MV-4-11 (cell line): ENCODE measurements around the gene ZNF678.
"Not testable (repeated sequence)": the region's sequence is repeated elsewhere in the genome, so short reads cannot be mapped to it uniquely, and the experiment has no call there.

Source experiments
- DNase-seq: peaks from one replicate; lab custom pipeline; 2025; lab: John Stamatoyannopoulos, UW

ZNF678 gene

DNA sequence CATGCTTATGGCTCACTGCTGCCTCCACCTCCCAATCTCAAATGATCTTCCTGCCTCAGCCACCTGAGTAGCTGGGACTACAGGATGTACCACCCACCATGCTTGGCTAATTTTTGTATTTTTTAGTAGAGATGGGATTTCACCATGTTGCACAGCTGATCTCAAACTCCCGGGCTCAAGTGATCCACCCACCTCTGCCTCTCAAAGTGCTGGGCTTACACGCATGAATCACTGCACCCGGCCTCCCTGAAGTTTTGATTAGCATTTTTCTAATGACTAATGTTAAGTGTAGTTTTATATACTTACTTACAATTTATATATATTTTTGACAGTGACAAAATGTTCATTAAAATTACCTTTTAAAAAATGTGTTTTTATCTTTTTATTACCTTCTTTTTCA lies 41.1 kb downstream of the ZNF678 start:
- no peak for DNase-seq

DNA sequence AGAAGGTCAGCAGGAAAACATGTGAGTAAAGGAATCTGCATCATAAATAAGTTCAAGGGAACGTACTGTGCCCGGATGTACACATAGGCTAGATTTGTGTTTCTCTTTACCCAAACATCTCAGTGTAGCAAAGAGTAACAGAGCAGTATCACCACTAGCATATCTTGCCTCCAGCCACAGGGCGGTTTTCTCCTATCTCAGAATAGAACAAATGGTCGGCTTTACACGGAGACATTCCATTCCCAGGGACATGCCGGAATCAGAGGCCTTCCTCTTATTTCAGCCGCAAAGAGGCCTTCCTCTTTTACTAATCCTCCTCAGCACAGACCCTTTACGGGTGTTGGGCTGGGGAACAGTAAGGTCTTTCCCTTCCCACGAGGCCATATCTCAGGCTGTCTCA lies 42.9 kb downstream of the ZNF678 start:
- DNase-seq = peak; percentile 60

DNA sequence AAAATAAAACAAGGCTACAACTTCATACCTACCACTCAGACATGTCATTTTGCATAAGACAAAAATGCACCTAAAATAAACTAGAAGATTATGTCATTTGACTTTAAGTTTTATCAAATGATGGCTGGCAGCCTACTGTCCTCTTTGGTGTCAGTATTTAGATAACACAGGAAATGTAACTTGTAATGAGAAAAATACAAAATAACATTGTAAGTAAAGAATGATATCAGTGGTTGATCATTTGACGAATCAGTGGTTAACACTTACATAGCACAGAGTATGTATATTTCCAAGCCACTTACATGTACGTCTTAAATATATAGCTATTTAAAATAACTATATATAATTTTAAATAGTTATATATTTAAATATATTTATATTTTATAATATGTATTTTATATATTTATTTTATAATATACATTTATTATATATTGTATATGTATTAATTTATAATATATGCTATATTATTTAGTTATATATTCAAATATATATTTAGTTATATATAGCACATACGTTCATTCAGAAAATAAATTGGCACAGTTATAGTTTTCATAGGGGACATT lies 44.1 kb downstream of the ZNF678 start:
- DNase-seq = no peak

DNA sequence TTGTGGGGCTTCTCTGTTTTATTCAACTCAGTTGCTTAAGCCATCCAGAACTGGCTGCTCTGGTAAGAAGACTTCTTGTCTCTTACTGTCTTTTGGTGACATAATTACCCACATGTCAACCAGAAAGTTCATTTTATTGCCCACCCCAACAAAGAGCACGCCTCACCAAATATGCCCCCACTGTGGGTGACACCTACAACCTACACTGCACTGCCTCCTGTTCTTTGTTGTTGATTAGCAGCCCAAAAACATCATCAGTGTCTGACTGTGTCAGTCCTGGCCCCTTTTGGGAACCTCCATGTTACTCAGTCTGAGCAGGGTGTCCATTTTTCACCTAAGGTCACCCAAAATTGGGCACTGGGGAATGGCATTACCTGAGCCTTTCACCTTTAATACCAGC lies 49.3 kb downstream of the ZNF678 start:
- DNase-seq = no peak

DNA sequence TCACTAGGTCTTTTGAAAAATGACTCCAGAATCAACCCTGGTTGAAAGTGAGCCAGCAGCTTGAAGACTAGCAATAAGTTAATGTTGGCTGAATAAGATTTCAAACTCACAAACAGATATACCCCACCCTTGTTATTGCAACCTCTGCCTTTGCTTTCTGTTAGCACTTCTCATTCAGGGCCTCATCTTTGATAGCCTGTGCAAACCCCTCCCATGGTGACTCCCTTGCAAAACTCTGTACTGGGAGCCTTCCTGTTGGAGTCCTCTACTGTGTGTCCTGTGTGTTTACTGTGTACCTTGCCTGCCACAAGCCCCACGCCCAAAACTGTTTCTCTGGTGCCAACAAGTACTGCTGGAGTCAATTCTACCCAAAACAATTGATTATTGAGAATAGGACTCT lies 50.2 kb downstream of the ZNF678 start:
- no peak for DNase-seq

DNA sequence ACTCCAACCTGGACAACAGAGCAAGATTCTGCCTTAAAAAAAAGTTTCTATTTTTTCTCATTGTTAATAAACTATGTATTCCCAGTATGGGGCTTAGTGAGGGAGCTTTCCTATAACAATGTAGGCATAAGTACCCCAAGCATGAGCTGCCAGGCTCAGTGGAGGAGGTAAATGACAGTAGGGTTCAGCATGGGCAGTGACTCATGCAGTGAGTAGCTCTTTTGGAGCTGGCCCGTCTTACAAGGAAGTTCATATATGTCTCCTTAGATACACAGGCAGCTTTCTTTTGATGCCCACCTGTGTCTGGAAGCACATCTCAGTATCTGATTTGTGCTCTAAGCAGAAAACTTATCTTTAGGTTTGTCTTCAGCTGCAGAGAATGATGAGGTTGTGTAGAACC lies 57.9 kb downstream of the ZNF678 start:
- no peak for DNase-seq

DNA sequence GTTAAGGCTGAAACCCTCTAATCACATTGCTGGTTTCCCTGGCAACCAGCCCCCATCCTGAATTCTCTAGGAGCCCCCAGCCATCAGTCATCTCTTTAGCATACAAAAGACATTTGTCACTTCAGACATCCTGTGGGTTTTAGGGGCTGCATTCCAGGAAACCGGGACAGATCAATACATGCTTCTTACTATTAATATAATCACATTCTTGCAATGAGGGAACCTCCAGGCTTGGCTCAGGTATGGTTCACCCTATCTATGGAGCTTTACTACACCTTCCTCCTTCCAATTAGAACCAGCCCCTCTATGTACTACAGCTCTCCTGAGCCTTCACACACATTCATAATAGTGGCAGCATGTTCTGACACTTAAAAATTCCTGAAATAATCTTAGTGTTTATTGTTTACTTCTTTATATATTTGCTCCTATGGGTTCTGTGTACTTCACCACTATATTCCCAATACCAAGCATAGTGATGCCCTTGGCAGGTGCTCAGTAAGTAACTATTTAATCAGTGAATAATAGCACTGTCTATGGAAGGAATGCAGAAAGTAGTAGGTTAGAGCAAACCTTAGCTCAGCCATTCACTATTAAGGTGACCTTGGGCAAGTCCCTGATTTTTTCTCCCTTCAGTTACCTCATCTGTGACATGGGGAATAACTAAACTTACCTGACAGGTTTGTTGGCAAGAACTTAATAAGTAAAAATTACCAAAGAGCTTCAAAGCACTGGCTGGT lies 59.6 kb downstream of the ZNF678 start:
- DNase-seq = no peak

DNA sequence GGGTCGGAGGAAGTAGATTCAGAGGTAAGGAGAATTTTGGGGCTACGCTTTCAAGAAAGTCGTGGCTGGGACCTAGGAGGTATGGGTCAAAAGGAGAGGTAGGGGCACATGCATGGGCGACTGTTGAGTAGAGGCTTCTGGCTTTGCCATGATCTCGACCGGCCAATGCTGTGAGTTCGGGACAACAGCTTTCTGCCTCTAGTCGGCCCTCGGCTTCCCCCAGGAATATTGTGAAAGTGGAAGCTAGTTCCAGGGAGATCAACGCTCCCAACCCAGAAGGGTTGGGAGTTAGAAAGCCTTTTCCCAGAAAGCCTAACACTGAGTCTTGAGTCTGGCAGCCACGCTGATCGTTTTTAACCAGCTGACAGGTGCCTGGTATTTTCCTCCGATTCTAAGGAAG lies 69.0 kb downstream of the ZNF678 start:
- no peak for DNase-seq

DNA sequence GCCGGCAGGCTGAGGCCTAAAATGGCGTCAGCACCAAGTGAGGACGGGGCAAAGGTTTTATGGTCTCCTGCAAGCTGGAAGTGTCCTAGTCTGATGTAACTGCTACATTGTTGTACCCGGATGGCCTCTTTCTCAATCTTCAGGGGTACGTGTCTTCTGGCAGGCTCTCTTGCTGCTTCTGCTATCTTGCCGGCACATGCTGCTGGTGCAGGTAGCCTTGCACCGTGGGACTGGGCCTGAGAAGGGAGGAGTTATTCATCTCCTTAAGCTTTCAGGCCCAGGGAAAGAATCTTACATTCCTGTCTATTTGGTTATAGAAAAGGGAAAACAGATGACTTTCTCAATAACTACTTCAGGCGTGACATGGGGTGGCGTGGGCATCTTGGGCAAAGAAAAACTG lies 72.2 kb downstream of the ZNF678 start:
- DNase-seq = no peak

DNA sequence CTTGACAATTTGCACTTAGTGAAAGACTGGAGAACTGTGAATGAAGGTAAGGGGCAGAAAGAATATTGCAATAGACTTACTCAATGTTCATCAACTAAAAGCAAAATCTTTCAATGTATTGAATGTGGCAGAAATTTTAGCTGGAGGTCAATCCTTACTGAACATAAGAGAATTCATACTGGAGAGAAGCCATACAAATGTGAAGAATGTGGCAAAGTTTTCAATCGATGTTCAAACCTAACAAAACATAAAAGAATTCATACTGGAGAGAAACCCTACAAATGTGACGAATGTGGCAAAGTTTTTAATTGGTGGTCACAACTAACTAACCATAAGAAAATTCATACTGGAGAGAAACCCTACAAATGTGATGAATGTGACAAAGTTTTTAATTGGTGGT lies 91.1 kb downstream of the ZNF678 start:
- no peak for DNase-seq

DNA sequence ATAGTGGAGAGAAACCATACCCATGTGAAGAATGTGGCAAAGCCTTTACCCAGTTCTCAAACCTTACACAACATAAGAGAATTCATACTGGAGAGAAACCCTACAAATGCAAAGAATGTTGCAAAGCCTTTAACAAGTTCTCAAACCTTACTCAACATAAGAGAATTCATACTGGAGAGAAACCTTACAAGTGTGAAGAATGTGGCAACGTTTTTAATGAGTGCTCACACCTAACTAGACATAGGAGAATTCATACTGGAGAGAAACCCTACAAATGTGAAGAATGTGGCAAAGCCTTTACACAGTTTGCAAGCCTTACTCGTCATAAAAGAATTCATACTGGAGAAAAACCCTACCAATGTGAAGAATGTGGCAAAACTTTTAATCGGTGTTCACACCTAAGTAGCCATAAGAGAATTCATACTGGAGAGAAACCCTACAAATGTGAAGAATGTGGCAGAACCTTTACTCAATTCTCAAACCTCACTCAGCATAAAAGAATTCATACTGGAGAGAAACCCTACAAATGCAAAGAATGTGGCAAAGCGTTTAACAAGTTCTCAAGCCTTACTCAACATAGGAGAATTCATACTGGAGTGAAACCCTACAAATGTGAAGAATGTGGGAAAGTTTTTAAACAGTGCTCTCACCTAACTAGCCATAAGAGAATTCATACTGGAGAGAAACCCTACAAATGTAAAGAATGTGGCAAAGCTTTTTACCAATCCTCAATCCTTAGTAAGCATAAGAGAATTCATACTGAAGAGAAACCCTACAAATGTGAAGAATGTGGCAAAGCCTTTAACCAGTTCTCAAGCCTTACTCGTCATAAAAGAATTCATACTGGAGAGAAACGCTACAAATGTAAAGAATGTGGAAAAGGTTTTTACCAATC lies 91.7 kb downstream of the ZNF678 start:
- no peak for DNase-seq

DNA sequence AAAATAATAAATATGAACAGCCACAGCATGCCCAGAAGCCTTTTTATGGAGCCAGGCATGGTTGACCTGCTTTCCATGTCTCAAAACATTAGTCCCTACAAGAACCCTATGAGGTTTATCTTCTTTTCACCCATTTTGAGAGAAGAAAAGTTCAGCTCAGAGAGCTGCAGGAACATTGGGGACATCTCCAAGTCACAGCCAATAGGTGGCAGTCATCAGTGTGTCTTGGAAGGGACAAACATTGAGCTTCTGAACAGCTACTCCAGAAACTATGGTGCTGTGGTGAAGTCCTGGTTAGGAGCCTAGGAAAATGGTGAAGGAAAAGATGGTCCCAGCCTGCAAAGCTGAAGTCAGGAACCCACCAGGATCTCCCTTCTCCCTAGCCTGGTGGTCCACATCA lies 98.1 kb downstream of the ZNF678 start:
- DNase-seq = no peak

DNA sequence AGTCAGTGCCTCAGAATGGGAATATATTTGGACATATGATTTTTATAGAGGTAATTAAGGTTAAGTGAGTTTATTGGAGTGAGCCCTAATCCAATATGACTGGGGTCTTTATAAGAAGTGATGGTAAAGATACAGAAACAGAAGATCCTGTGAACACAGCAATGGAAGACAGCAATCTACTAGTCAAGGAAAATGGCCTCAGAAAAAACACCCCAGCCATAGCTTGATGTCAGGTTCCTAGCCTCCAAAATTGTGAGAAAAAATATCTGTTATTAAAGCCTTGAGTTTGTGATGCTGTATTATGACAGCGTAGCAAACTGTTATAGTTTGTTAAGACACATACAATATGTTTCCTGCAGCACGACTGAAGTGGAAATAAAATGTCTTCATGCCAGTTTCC lies 99.6 kb downstream of the ZNF678 start:
- DNase-seq = no peak

DNA sequence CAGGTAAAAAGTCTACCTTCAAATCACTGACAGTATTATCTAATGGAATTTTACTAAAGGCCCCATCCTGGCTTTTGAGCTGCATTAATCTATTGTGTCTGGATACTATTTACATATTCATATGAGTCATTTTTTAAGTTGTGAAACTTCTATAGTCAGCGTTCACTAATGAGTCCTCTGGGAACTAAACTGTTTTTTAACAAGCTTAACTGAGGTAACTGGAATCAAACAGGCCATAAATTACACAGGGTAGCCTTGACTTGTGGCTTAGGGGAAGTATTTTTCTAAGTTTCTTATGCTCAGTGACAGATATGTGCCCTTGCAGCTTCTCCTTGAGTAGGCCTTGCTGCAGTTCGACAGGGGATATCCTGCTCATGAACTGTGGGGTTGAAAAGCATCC lies 102.9 kb downstream of the ZNF678 start:
- DNase-seq = no peak

DNA sequence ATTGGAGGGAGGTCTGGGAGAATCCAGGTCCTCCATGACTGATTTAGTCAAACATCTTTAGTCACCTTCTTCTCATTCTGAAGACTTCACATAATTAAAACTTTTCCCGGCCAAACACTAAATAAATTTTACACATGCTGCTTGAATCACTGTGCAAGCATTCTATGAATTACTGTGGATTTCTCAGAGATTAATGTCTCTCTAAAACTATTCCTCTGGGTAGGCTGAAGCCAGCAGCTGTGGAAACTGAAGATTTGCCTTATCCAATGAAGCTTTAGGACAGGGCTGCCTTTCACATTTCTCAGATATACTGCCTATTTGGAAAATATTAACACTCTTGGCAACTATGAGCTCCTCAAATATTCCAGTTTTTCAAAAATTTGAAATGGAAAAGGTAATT lies 110.1 kb downstream of the ZNF678 start:
- DNase-seq = no peak

DNA sequence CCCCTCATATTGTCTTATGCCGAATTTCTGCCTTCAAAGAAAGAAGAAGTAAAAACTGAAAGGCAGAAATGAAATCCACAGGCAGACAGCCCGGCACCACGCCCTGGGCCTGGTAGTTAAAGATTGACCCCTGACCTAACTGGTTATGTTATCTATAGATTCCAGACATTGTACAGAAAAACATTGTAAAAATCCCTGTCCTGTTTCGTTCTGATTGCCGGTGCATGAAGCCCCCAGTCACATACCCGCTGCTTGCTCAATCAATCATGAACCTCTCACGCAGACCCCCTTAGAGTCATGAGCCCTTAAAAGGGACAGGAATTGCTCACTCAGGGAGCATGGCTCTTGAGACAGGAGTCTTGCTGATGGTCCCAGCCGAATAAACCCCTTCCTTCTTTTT lies 122.5 kb downstream of the ZNF678 start:
- no peak for DNase-seq

DNA sequence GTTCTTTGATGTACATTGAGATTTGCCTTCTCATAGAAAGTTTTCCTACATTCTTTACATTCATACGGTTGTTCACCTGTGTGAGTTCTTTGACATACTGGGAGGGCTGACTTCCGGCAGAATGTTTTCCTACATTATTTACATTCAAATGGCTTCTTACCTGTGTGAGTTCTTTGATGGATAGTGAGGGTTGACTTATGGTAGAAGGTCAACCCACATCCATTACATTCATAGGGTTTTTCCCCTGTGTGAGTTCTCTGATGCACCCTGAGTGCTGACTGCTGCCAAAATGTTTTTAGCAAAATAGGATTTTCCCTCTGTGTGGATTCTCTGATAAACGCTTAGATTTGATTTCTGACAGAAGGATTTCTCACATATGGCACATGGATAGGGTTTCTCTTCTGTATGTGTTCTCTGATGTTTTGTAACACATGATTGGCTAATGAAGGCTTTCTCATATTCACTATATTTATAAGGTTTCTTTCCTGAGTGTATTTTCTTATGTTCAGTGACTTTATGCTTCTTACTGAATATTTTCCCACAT lies 134.0 kb downstream of the ZNF678 start:
- no peak for DNase-seq

DNA sequence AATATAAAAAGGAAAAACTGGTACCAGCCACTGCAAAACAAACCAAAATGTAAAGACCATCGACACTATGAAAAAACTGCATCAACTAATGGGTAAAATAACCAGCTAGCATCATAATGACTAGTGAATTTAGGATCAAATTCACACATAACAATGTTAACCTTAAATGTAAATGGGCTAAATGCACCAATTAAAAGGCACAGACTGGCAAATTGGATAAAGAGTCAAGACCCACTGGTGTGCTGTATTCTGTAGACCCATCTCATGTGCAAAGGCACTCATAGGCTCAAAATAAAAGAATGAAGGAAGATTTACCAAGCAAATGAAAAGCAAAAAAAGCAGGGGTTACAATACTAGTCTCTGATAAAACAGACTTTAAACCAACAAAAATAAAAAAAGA lies 138.3 kb downstream of the ZNF678 start:
- DNase-seq = not testable (repeated sequence)

DNA sequence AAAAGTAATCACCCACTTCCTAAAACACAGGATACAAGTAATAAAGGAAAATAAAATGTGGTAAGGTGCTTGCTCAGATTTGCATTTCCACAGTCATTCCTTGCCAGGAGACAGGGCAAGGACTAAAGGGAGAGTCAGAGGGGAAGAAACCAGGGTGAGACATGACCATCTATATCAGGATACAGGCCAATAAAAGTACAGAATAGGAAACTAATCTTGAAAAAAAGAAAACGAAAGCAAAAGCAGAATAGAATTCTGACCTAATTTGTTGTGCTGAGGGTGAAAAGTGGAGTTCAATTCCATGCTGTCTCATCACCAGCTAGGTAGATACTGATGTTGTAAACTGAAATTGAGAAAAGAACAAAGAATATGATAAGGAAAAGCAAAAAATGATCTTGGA lies 144.5 kb downstream of the ZNF678 start:
- no peak for DNase-seq

DNA sequence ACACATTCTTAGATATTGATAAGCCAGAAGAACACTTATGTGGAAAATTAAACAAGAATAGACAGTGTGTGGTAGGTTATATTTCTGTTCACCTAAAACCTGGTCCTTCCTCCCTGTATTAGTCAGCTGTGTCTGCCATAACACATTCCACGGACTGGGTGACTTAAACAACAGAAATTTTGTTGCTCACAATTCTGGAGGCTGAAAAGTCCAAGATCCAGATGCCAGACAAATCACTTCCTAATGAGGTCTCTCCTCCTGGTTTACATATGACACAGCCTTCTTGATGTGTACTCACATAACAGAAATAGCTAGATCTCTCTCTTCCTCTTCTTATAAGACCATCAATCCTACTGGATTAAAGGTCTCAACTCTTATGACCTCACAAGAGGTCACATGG lies 146.1 kb downstream of the ZNF678 start:
- DNase-seq = no peak

DNA sequence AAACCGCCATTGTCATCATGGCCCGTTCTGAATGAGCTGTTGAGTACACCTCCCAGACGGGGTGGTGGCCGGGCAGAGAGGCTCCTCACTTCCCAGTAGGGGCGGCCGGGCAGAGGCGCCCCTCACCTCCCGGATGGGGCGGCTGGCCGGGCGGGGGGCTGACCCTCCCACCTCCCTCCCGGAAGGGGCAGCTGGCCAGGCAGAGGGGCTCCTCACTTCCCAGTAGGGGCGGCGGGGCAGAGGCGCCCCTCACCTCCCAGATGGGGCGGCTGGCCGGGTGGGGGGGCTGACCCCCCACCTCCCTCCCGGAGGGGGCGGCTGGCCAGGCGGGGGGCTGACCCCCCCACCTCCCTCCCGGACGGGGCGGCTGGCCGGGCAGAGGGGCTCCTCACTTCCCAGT lies 147.1 kb downstream of the ZNF678 start:
- DNase-seq = not testable (repeated sequence)

DNA sequence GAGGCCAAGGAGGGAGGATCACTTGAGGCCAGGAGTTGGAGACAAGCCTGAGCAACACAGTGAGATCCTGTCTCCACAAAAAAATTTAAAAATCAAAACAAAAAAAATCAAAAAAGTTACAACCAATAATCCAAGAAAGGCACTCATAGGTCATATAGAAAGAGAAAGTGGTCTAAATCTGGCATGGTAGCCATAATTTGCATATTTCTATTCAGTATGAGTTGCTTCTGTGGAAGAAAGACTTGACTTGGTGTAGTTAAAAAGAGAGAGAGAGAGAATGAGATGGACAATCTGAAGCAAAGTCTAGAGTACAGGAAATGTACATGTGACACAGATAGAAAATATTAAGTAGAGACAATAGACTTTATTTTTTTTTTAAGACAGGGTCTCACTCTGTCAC lies 149.3 kb downstream of the ZNF678 start:
- no peak for DNase-seq

DNA sequence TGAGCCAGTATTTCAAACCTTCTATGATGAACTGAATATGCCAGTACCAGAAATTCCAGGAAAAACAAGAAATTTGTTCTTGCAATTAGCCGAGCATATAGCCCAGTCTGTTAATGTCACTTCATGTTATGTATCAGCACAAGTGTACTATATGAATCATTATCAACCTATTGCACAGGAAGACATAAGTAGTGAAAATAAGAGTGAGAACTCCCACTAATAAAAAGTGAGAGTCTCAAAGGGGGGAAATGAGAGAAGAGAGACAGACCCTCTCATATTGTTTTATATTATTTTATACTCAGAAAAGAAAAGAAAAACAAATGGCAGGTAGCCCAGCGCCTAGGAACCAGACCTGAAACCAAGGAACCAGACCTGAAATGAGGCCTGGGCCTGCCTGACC lies 155.6 kb downstream of the ZNF678 start:
- DNase-seq = no peak
